Activated T-cell treated with anti-CD3 and anti-CD28 coated beads, Interleukin-2, amount 50 U/mL, for 48 hours (primary cell): ENCODE measurements around the gene KAZN.

Experiments
- DNase-seq, 2 experiments: peaks; one replicate each; pipeline ENCODE4 v3.0.0-alpha.2; 2020

Gene KAZN

DNA sequence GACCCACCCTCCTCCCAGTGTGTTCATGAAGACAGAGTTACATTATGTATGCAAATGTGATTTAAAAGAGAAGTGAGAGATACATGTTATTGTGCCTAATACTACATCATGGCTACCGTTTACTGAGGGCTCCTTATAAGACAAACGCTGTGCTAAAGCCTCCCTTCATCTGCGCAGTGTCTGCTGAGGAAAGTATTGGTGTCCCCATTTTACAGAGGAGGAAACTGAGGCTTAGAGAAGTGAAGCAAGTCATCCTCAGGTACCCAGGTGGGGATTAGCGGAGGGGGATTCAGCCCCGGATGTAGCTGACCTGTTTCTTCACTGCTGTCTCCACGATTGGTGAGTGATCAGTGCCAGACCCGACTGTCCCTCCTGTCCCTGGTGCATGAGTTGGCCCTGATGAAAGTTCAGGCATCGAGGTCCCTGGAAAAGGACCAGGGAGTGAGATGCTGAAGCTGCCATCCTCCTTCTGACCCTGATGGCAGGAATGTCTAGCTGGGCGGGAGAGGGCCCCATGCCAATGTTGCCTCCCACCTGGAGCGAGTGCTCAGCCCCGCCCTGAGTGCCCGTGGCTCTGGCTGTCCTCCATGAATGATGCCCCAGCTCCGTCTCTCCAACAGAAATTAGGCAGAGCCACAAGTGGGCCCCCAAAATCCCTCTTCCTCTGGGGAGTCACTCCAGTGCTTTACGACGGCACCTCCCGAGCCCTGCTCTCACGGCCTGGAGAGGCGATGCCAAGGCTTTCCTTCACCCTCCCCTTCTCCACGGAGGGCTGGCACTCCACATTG is 204.7 kb downstream of the KAZN start:
- DNase-seq = no peak

DNA sequence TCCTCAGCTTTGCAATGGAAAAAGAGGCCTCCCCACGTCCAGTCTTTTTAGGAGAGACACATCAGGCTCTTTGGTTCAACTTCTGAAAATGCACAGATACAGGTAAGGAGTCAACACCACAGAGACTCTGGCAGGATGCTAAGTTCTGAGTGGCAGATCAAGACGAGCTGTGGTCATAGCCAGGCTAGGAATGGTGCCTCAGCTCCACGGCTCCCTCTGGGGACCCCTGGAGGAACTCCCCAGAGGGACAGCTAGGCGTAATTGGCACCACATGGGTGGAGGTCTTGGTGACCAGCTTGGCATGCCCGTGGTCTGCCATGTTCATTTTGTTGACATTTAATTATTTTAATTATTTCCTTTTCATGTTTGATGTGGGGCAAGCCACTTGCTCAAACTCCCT is 206.1 kb downstream of the KAZN start:
- DNase-seq = no peak

GRCh38 chr1:14806772-14807171 is 208.3 kb downstream of the KAZN start:
- no peak for DNase-seq

DNA sequence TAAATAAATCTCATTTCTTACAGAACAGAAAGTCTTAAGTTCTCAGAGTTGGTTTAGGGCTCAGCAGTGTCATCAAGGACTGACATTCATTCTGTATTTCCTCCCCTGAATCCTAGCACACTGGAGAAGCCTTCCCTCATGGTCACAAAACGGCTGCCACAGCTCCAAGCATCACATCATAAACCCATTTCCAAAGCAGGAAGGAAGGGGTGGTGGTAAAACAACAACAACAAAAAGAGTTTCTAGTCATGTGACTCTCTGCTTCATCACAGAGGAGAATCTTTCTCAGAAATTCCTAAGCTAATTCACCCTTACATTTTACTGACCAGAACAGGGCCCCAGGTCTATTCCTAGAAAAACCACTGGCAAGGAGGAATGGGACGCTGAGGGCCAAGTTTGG is 210.3 kb downstream of the KAZN start:
- no peak for DNase-seq

- no peak for DNase-seq
Observed at GRCh38 chr1:14809191-14809981, 210.9 kb downstream of the KAZN start.

DNA sequence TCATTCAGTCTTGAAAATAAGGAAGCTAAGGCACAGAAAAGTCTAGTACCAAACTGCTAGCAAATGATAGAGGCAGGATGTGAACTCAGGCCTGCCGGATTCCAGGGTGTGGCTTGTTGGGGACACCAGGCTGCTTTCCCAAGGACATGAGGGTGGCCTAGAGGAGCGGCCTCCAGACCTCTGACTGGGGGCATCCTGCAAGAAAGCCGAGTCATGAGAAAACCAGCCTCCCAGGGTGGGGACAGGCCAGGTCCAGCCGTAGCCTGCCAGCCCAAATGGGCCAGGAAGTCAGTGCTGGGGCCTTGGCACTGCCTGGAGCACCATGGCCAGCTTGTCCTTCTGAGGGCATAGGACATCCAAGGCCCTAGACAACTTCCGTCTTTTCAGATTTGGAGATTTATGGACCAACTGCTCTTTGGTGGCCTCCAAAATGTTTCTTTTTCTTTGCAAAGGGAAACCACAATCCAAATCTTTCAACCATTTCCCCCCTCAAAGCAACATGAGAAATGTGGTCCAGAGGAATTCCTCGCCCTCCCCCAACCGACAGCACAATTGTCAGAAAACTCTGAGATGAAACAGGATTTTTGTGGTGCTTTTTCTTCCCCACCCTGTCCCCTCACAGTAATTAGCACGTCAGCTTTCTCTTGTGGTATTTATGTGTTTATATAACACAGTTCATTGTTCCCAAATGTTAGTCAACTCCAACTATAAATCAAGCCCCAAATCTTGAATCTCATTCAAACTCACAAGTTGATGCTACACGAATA is 212.3 kb downstream of the KAZN start:
- DNase-seq = no peak

DNA sequence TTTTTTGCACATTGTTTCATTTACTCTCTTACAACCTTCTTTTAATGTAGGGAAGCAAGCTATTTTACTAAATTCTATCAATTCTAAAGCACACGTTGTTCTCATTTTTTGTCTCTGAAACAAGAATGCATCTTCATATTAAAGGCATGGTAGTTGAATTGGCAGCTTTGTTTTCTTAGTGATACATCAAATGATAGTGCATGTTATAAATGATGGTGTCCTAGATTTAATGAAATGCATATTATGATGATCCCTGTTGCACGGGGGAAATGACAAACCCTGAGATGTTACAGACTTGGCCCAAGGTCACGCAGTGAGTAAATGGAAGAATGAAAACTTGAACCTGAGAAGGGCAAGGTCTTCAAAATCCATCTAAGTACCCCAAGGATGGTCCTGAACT is 213.1 kb downstream of the KAZN start:
- DNase-seq = no peak

GRCh38 chr1:14812189-14812588 is 213.7 kb downstream of the KAZN start:
- no peak for DNase-seq

DNA sequence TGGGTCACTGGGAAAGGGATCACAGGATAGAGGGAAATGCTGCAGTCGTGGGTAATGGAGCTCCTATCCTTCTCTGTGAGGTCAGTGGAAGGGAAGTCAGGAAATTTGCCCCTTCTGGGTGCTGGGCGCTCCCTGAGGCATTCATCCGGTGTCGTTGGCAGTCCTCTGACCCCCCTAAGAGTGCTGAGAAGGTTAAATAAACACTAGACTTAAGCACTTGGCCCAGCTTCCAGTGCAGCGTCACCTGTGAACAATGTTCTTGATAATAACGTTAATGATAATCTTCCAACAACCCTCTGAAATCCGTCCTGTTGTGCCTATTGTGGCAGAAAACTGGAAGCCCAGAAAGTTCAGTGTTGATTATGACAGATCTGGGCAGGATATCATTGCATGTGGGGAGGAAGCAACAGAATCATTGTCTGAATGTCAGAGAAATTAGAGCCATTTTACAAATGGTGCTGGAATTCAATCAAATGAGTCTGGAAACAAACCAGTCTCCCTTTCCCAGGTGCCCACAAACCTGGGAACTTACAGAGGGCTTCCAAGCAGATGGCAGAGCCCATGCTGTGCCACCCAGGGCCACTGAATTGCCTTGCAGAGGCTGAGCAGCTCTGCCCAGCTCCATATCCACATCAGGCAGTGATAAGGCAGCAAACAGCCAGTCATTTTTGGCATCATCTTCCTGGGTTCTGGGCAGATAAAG is 216.8 kb downstream of the KAZN start:
- DNase-seq = no peak

- DNase-seq = no peak
Observed at GRCh38 chr1:14817223-14818170, 219.0 kb downstream of the KAZN start.

GRCh38 chr1:14820295-14821085 is 222.0 kb downstream of the KAZN start:
- no peak for DNase-seq

DNA sequence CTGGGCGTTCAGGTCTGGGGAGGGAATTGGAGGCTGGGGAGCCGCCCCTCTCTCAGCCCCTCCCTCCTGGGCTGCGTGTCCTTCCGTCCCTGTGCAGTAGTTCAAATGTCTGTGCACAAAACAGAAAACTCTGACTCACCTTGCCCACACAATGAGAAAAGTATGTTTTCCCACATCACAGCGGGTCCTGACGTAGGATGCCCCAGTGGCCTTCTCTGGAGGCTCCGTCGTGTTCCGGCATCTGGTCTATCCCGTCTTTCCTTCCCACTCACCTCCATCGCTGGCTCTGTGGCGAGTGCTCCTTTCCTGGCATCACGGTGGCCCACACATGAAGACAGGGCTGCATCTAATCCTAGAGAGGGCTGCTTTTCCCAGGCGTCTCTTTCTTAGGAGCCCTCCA is 224.0 kb downstream of the KAZN start:
- no peak for DNase-seq

DNA sequence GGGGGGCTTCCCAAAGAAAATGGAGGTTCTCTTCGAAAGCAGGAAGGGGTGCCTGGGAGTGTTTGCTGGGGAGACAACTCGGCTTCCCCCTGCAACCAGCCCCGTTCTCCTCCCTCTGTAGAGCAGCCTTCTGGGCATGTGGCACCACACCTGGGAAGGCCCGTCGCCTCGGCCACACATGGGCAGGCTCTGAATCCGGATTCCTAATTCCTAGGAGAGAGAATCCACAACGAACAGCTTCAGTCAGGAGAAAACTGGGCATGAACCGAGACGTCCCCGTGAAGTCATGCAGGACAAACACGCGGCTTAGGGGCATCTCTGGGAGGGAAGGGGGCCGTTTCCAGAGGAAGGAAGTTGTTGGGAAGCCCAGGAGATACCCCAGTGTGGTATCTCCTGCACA is 224.5 kb downstream of the KAZN start:
- no peak for DNase-seq

DNA sequence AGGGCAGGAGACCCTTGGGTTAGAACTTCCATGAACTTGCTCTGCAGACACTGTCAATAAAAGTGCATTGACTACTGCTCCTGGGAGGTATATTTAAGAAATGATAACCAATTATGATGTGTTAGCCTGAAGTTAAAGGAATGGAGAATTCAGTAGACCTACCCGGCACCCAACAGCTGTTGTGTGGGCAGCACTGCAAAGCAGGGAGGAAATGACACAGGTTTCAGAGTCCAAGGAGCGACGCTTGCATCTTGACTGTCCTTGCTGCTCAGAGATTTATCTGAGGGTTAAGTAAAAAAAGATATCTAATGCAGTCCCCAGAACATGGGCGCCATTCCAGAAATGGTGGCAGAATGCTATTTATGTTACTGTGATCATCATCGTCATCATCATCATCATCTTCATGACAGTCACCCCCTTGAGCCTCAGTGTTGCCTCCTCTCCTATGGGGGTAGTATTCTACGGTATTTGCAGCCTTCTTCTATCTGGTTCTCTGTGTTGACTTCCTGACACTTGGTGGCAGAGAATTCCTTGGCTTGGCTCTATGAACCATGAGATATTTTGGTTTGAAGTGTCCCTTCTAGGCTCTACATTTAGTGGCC is 225.9 kb downstream of the KAZN start:
- no peak for DNase-seq

GRCh38 chr1:14825396-14825795 is 226.9 kb downstream of the KAZN start:
- no peak for DNase-seq

GRCh38 chr1:14826172-14826636 is 227.7 kb downstream of the KAZN start:
- DNase-seq = no peak

DNA sequence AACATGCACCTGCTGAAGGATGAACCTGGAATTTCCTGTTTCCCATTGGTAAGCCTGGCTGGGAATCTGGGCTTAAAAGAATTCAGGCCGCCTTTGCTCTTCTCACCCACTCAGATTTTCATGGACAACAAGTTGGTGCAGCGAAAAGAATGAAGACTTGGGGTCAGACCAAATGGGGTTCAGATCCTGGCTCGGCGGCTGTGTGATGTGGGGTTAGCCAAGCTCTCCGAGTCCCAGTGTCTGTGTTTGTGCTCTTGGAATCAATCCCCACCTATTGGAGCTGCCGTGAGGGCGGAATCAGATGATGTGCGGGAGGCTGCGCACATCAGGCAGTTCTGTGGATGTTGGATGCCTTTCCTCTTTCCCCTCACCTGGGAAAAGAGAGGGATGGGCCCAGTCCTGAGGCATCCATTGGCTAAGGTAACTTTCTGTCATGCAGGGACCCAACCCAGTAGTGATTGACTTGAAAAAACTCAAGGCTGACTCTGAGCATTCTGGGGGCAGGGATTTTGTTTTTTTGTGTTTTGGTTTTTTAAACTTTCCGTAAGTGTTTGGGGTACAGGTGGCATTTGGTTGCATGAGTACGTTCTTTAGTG is 228.3 kb downstream of the KAZN start:
- no peak for DNase-seq

DNA sequence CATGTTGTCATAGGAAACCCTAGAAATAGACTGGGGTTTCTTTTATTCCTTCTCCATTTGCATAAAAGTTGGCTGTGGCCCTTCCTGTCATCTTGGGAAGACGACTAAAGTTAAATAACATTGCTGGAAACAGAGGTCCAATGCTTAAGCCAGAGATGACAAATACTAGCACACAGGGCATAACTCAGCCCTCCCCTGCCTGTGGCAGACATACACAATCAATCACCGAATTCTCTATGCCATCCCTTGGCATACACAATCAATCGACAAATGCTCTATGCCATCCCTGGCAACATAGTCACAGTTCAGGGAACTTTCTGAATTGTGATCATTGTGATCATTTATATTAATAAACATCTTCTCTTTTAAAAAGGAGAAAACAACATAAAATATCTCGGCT is 229.4 kb downstream of the KAZN start:
- no peak for DNase-seq

- no peak for DNase-seq
Observed at GRCh38 chr1:14828665-14829064, 230.2 kb downstream of the KAZN start.

DNA sequence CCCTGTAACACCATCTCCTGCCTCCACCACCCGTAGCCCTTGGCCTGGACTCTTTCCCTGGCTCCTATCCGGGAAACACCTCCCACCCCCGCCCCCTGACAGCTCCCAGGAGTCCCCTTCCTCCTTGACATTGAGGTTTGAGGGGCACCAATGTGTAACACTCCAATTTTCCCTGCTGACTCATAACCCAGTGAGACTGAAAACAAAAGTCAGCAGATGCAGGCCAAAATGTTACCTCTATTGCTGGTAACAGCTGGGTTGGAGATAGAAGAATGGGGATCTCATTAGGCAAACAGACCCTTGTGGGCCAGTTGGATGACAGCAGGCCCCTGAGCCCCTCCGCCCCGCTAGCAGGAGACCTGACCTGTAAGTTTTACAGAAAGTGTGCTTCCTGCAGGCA is 237.2 kb downstream of the KAZN start:
- no peak for DNase-seq
